ENCODE data around the gene NXNL1. TPM values are rescaled to one million over a fixed set of nuclear protein-coding genes. Genes with fewer than 3 reads are reported as not detected.
A peak's percentile ranks its signal among the peaks of the same experiment; 100 is the strongest.

The NXNL1 gene
- total RNA-seq, 1 experiment from 2014 or later: not detected

DNA sequence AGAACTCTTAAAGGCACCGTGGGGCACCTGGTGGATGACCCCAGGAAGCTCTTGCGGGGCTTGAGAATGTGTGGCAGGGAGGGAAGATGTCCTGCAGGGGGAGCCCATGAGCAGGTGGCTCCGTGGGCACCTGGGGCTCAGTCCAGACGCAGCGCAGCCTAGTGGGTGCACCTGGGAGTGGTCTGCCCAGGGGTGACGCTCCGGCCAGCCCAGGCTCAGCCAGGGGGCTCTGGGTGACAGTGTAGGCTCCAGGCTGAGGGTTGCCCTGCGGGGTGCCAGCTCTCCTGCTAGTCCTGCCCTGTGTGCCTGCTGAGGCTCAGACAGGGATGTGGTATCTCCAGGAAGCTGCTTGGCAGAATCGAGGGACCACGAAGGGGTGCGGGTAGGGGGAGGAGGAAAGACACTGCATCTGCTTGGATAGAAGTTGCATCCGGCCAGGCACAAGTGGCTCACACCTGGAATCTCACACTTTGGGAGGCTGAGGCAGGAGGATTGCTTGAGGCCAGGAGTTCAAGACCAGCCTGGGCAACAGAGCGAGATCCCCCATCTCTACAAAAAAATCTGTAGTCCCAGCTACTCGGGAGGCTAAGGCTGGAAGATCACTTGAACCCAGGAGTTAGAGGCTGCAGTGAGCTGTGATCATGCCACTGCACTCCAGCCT lies 35.7 kb upstream of the NXNL1 start:
- intact Hi-C loops (cut with micrococcal nuclease): no loop called here
- ChIA-PET CTCF (interaction anchor here (0.5 to 1.0 kb wide), 4 partner anchors 12 to 346 kb away, joined by 4 to 7 read pairs (median 6); partner anchors contain the start of gene PGLS), POLR2A (ENCODE audit: unreplicated experiment) (no interaction called here)
- ATAC-seq (peak; percentile 84), DNase-seq (peak; percentile 84)
- Histone ChIP-seq H3K27ac (ENCODE audit: low read length) (no peak overlapping the region), H2AFZ (ENCODE audit: low read length) (no peak overlapping the region), H3K27me3 (ENCODE audit: low read length) (no peaks in the 10 kb centered on the region), H4K20me1 (ENCODE audit: low read length) (no peaks in the 10 kb centered on the region), H3F3A (ENCODE audit: low read length, unreplicated experiment) (no peaks in the 10 kb centered on the region), H3K9me3 (ENCODE audit: low read length) (no peaks in the 10 kb centered on the region), H3K9ac (ENCODE audit: low read length) (no peak overlapping the region), H3K9me2 (replicated peaks; ENCODE audit: low read length) (no peaks in the 10 kb centered on the region), H3K79me2 (ENCODE audit: low read length) (no peaks in the 10 kb centered on the region), H3K36me3 (ENCODE audit: low read depth, low read length) (no peaks in the 10 kb centered on the region; the same call in 1 of the 2 replicates), H3K4me1 (ENCODE audit: insufficient read depth, low read length) (no peaks in the 10 kb centered on the region), H3K4me3 (ENCODE audit: low read length) (no peak overlapping the region), H3K4me2 (ENCODE audit: low read length) (no peak overlapping the region)
- no TSS peak for BruUV-seq (replicated peaks)
- TF ChIP-seq EZH2phosphoT487 (IDR thresholded peaks at IDR 0.05; ENCODE audit: borderline replicate concordance, low read length) (no peak), EZH2 (IDR thresholded peaks at IDR 0.05; ENCODE audit: low read length, unreplicated experiment) (no peak)
- TF ChIP-seq, protein P1, sequence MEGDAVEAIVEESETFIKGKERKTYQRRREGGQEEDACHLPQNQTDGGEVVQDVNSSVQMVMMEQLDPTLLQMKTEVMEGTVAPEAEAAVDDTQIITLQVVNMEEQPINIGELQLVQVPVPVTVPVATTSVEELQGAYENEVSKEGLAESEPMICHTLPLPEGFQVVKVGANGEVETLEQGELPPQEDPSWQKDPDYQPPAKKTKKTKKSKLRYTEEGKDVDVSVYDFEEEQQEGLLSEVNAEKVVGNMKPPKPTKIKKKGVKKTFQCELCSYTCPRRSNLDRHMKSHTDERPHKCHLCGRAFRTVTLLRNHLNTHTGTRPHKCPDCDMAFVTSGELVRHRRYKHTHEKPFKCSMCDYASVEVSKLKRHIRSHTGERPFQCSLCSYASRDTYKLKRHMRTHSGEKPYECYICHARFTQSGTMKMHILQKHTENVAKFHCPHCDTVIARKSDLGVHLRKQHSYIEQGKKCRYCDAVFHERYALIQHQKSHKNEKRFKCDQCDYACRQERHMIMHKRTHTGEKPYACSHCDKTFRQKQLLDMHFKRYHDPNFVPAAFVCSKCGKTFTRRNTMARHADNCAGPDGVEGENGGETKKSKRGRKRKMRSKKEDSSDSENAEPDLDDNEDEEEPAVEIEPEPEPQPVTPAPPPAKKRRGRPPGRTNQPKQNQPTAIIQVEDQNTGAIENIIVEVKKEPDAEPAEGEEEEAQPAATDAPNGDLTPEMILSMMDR (conservative IDR thresholded peaks at IDR 0.05; ENCODE audit: low read depth, low read length): peak; percentile 97

DNA sequence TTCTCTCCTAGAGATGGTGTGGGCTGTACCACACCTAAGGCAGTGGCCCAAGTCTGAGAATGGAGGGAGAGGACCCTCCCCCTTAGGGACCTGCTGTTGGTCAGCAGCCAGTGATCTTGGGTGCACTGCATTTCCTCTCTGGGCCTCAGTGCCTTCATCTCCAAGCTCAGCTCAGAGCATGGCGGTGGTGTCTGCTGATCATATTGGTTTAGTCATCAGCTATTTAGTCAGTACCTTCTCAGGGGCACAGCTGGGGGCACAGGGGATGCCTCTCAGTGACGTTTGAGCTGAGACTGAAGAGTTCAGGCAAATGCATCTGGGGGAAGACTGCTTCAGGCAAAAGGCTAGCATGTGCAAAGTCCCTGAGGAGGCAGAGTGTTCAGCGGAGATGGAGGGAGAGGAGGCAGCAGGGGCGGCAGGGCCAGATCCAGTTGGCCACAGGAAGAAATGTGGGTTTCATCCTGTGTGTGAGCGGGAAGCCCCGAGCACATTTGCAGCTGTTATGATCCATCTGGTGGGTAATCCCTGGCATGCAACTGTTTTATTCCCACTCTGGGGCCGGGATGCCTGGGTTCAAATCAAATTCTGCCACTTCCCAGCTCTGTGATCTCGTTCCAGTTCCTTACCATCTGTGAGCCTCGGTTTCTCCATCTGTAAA lies 35.0 kb upstream of the NXNL1 start:
- Histone ChIP-seq H3K4me3 (ENCODE audit: low read length) (no peak overlapping the region), H3K27ac (ENCODE audit: low read length) (no peak overlapping the region), H4K20me1 (ENCODE audit: low read length) (no peaks in the 10 kb centered on the region), H3K9me2 (replicated peaks; ENCODE audit: low read length) (no peaks in the 10 kb centered on the region), H3K4me2 (ENCODE audit: low read length) (no peak overlapping the region), H3K9ac (ENCODE audit: low read length) (no peak overlapping the region), H3K9me3 (ENCODE audit: low read length) (no peaks in the 10 kb centered on the region), H3K27me3 (ENCODE audit: low read length) (no peaks in the 10 kb centered on the region), H2AFZ (ENCODE audit: low read length) (no peak overlapping the region), H3K36me3 (ENCODE audit: low read depth, low read length) (no peaks in the 10 kb centered on the region; the same call in 1 of the 2 replicates), H3K79me2 (ENCODE audit: low read length) (no peaks in the 10 kb centered on the region), H3F3A (ENCODE audit: low read length, unreplicated experiment) (no peaks in the 10 kb centered on the region), H3K4me1 (ENCODE audit: insufficient read depth, low read length) (no peaks in the 10 kb centered on the region)
- no peak for TF ChIP-seq EZH2 (IDR thresholded peaks at IDR 0.05; ENCODE audit: low read length, unreplicated experiment)
- TF ChIP-seq, protein P1 (conservative IDR thresholded peaks at IDR 0.05; ENCODE audit: low read depth, low read length): no peak
- no peak for TF ChIP-seq EZH2phosphoT487 (IDR thresholded peaks at IDR 0.05; ENCODE audit: borderline replicate concordance, low read length)
- no peak for ATAC-seq
- CTCF ChIA-PET: interaction anchor here (0.5 to 1.0 kb wide), 4 partner anchors 11 to 347 kb away, joined by 4 to 7 read pairs (median 6); partner anchors contain the start of gene PGLS
- intact Hi-C loops (cut with micrococcal nuclease): no loop called here
- DNase-seq: no peak
- no TSS peak for BruUV-seq (replicated peaks)
- POLR2A ChIA-PET (ENCODE audit: unreplicated experiment): no interaction called here

DNA sequence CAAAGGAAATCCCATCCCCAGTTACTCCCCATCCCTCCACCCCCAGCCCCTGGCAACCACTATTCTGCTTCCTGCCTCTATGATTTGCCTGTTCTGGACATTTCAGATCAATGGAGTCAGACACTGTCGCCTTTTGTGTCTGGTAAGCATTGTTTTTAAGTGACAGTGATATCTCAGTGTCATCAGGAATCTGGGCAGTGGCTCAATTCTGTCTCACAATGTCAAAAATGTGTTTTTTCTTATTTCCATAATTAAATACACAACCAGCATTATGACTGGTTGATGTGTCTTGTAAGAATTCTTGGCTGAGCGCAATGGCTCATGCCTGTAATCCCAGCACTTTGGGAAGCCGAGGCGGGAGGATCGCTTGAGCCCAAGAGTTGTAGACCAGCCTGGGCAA lies 30.6 kb upstream of the NXNL1 start:
- H3K36me3 ChIP-seq (ENCODE audit: low read depth, low read length): no peaks in the 10 kb centered on the region; the same call in 1 of the 2 replicates
- no peak overlapping the region for H3K27ac ChIP-seq (ENCODE audit: low read length)
- no peaks in the 10 kb centered on the region for H3K79me2 ChIP-seq (ENCODE audit: low read length)
- TF ChIP-seq EZH2 (IDR thresholded peaks at IDR 0.05; ENCODE audit: low read length, unreplicated experiment): no peak
- TF ChIP-seq, protein P1 (conservative IDR thresholded peaks at IDR 0.05; ENCODE audit: low read depth, low read length): no peak
- no peaks in the 10 kb centered on the region for H3F3A ChIP-seq (ENCODE audit: low read length, unreplicated experiment)
- no peaks in the 10 kb centered on the region for H3K27me3 ChIP-seq (ENCODE audit: low read length)
- H3K9ac ChIP-seq (ENCODE audit: low read length): no peak overlapping the region
- no TSS peak for BruUV-seq (replicated peaks)
- no peak overlapping the region for H2AFZ ChIP-seq (ENCODE audit: low read length)
- intact Hi-C loops (cut with micrococcal nuclease): no loop called here
- CTCF ChIA-PET: no interaction called here
- no peaks in the 10 kb centered on the region for H4K20me1 ChIP-seq (ENCODE audit: low read length)
- H3K4me2 ChIP-seq (ENCODE audit: low read length): no peak overlapping the region
- no peak for ATAC-seq
- H3K9me3 ChIP-seq (ENCODE audit: low read length): no peaks in the 10 kb centered on the region
- peaks cover 7% of the 10 kb centered on the region for H3K4me1 ChIP-seq (ENCODE audit: insufficient read depth, low read length)
- no peak overlapping the region for H3K4me3 ChIP-seq (ENCODE audit: low read length)
- no peak for DNase-seq
- no peaks in the 10 kb centered on the region for H3K9me2 ChIP-seq (replicated peaks; ENCODE audit: low read length)
- POLR2A ChIA-PET (ENCODE audit: unreplicated experiment): no interaction called here

Measured in PC-3 (cell line).